Measurements from ENCODE around the gene SH3GL1. TPM values are rescaled to one million over a fixed set of nuclear protein-coding genes. Genes with fewer than 3 reads are reported as not detected.
A peak's percentile ranks its signal among the peaks of the same experiment; 100 is the strongest.

The SH3GL1 gene
- total RNA-seq, 1 experiment from 2014 or later: 40.7 TPM

- Mint-ChIP-seq H3K27me3 (ENCODE audit: unreplicated experiment) (no peaks in the 10 kb centered on the region), H3K4me1 (ENCODE audit: low read depth, unreplicated experiment) (no peaks in the 10 kb centered on the region), H3K36me3 (ENCODE audit: insufficient read depth, unreplicated experiment) (peaks cover 23% of the 10 kb centered on the region), H3K9me3 (ENCODE audit: low read depth, unreplicated experiment) (no peaks in the 10 kb centered on the region), H3K4me3 (ENCODE audit: low read depth, unreplicated experiment) (no peak overlapping the region), H3K27ac (ENCODE audit: unreplicated experiment) (no peak overlapping the region)
- intact Hi-C loops (cut with micrococcal nuclease; ENCODE audit: unreplicated experiment): no loop called here
- no peak for TF ChIP-seq CTCF (IDR thresholded peaks at IDR 0.05; ENCODE audit: unreplicated experiment)
- CTCF ChIA-PET: no interaction called here
- BruUV-seq (replicated peaks): no TSS peak
- DNase-seq: no peak
Observed at GRCh38 chr19:4447327-4448146, 47.2 kb upstream of the SH3GL1 start.

- Mint-ChIP-seq H3K27ac (ENCODE audit: unreplicated experiment) (no peak overlapping the region), H3K9me3 (ENCODE audit: low read depth, unreplicated experiment) (no peaks in the 10 kb centered on the region), H3K27me3 (ENCODE audit: unreplicated experiment) (no peaks in the 10 kb centered on the region), H3K4me3 (ENCODE audit: low read depth, unreplicated experiment) (no peak overlapping the region), H3K36me3 (ENCODE audit: insufficient read depth, unreplicated experiment) (peaks cover 31% of the 10 kb centered on the region), H3K4me1 (ENCODE audit: low read depth, unreplicated experiment) (no peaks in the 10 kb centered on the region)
- intact Hi-C loops (cut with micrococcal nuclease; ENCODE audit: unreplicated experiment): no loop called here
- no peak for TF ChIP-seq CTCF (IDR thresholded peaks at IDR 0.05; ENCODE audit: unreplicated experiment)
- CTCF ChIA-PET: no interaction called here
- no peak for DNase-seq
- no TSS peak for BruUV-seq (replicated peaks)
Observed at GRCh38 chr19:4446704-4447200, 46.4 kb upstream of the SH3GL1 start.

GRCh38 chr19:4445963-4446703 lies 45.8 kb upstream of the SH3GL1 start:
- no peak for DNase-seq
- peaks cover 31% of the 10 kb centered on the region for H3K36me3 Mint-ChIP-seq (ENCODE audit: insufficient read depth, unreplicated experiment)
- no peaks in the 10 kb centered on the region for H3K4me1 Mint-ChIP-seq (ENCODE audit: low read depth, unreplicated experiment)
- CTCF ChIA-PET: interaction anchor here (1.1 kb wide), 1 partner anchor 10 kb away, joined by 3 read pairs; no protein-coding TSS in a partner anchor
- H3K27me3 Mint-ChIP-seq (ENCODE audit: unreplicated experiment): no peaks in the 10 kb centered on the region
- intact Hi-C loops (cut with micrococcal nuclease; ENCODE audit: unreplicated experiment): no loop called here
- no peak overlapping the region for H3K27ac Mint-ChIP-seq (ENCODE audit: unreplicated experiment)
- H3K9me3 Mint-ChIP-seq (ENCODE audit: low read depth, unreplicated experiment): no peaks in the 10 kb centered on the region
- no TSS peak for BruUV-seq (replicated peaks)
- no peak for TF ChIP-seq CTCF (IDR thresholded peaks at IDR 0.05; ENCODE audit: unreplicated experiment)
- no peak overlapping the region for H3K4me3 Mint-ChIP-seq (ENCODE audit: low read depth, unreplicated experiment)

- H3K4me1 Mint-ChIP-seq (ENCODE audit: low read depth, unreplicated experiment): no peaks in the 10 kb centered on the region
- TF ChIP-seq CTCF (IDR thresholded peaks at IDR 0.05; ENCODE audit: unreplicated experiment): no peak
- H3K27ac Mint-ChIP-seq (ENCODE audit: unreplicated experiment): no peak overlapping the region
- CTCF ChIA-PET: interaction anchor here (1.1 kb wide), 1 partner anchor 11 kb away, joined by 3 read pairs; no protein-coding TSS in a partner anchor
- H3K36me3 Mint-ChIP-seq (ENCODE audit: insufficient read depth, unreplicated experiment): peaks cover 31% of the 10 kb centered on the region
- no peak for DNase-seq
- intact Hi-C loops (cut with micrococcal nuclease; ENCODE audit: unreplicated experiment): no loop called here
- BruUV-seq (replicated peaks): TSS peak; percentile 77
- H3K27me3 Mint-ChIP-seq (ENCODE audit: unreplicated experiment): no peaks in the 10 kb centered on the region
- H3K4me3 Mint-ChIP-seq (ENCODE audit: low read depth, unreplicated experiment): no peak overlapping the region
- no peaks in the 10 kb centered on the region for H3K9me3 Mint-ChIP-seq (ENCODE audit: low read depth, unreplicated experiment)
Observed at GRCh38 chr19:4444765-4445741, 44.7 kb upstream of the SH3GL1 start.
